ENCODE results near the gene OLFML3.

OLFML3 gene

DNA sequence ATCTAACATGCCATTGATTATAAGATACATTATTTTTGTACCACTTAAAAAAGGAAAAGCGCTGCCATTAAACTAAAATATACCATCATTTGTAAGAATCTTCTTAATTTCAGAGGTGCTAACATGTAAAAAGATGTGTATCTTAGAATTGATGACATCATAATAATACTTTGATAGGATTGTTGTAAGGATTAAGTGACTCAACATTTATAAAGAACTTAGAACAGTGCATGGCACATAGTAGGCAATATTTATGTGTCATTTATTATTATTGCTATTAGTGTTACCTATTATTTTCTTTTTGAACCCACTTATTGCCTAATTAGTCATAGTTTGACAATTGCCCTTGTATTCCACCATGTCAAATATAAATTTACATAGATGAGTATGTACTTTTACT lies 28.4 kb upstream of the OLFML3 start:
- no peak for DNase-seq

DNA sequence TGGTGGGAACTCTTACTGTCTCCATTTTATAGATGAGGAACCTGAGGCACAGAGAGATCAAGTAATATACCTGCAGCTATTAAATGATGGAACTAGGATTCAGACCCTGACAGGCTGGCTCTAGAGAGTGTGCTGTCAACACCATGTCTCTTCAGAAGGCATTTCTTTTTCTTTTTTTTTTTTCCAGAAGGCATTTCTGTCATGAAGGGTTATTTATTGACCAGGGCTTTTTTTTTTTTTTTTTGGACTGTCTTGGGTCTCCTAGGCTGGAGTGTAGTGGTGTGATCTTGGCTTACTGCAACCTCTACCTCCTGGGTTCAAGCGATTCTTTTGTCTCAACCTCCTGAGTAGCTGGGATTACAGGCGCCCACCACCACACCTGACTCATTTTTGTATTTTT lies 27.6 kb upstream of the OLFML3 start:
- no peak for DNase-seq

DNA sequence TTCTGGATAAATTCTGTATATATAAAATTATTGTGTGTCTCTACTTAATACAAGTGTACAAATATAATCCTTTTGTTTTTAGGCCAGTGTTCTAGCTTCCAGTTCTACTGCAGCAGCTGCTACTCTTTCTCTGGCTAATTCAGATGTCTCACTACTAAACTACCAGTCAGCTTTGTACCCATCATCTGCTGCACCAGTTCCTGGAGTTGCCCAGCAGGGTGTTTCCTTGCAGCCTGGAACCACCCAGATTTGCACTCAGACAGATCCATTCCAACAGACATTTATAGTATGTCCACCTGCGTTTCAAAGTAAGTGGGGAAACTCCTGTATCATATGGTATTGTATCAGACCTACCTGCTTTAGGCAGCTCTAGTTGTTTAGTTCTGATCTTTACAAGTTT lies 21.3 kb upstream of the OLFML3 start:
- DNase-seq = no peak

DNA sequence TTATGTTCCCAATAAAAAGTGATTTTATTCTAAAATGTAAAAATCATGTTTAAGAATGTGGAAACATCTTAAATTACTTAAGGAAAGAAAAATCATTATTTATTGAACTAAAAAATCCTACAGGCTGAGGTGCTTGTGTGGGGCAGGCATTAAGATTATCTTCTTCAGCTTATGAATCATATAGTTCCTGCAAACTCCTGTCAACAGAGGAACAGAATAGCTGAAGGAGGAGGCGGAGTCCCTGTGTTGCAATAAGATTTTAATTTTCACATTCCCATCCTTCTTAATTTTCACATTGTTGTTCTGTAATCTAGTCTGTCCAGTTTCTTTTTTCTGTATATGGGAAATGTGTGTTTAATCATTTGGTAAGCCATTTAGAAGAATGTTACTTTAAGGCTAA lies 20.6 kb upstream of the OLFML3 start:
- DNase-seq = no peak

DNA sequence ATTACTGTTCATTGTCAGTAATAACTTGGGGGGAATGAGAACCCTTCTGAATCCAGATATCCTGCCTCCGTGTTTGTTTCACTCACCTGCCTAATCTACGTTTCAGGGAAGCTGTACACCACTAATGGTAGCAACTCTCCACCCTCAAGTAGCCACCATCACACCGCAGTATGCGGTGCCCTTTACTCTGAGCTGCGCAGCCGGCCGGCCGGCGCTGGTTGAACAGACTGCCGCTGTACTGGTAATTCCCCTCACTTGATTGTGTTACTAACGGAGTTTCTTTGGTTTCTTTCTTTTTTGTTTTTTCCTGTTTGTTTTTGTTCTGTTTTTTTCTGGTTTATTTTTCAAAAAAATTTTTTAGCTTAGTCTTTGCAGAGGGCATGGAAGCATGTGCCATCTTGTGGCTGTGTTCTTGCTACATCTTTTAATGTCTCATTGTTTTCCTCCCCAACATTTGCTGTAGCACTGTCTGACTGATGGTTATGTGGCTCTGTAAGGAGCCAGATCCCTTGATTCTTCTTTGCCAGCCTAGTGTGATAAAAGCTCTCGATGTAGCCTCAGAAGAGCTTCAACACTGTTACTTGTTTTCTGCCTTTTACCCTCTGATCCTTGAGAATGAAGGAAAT lies 15.9 kb upstream of the OLFML3 start:
- no peak for DNase-seq

DNA sequence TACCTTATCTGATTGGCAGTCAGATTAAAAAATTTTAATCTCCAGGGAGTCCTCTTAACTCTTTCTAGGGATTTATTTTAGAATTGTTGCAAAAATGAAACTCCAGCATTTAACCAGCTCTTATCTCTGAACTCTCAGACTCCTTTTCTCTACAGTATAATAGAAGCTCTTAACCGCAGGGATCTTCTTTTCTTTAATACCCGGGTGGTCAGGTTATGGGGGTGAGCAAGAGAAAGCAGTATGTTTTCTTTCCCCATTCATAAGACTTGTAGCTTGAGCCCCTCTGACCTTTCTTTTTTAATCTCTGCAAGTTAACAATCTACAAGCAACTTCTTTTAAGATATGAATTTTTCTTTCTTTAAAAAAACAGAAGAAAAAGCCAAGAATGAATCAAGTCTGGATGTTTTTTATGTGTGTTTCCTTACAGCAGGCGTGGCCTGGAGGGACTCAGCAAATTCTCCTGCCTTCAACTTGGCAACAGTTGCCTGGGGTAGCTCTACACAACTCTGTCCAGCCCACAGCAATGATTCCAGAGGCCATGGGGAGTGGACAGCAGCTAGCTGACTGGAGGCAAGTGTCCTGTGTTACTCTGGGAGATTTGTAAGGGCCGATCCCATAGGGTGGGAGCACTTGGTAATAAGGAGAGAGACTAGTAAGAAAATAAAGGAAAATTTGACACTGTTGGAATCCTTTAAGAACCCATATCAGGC lies 13.4 kb upstream of the OLFML3 start:
- no peak for DNase-seq

DNA sequence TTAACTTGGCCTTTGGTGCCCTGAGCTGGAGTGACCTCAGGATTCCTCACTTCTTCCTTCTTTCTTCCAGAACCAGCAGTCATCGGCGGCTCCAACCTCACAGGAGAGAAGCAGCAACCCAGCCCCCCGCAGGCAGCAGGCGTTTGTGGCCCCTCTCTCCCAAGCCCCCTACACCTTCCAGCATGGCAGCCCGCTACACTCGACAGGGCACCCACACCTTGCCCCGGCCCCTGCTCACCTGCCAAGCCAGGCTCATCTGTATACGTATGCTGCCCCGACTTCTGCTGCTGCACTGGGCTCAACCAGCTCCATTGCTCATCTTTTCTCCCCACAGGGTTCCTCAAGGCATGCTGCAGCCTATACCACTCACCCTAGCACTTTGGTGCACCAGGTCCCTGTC lies 6.3 kb upstream of the OLFML3 start:
- DNase-seq = no peak

DNA sequence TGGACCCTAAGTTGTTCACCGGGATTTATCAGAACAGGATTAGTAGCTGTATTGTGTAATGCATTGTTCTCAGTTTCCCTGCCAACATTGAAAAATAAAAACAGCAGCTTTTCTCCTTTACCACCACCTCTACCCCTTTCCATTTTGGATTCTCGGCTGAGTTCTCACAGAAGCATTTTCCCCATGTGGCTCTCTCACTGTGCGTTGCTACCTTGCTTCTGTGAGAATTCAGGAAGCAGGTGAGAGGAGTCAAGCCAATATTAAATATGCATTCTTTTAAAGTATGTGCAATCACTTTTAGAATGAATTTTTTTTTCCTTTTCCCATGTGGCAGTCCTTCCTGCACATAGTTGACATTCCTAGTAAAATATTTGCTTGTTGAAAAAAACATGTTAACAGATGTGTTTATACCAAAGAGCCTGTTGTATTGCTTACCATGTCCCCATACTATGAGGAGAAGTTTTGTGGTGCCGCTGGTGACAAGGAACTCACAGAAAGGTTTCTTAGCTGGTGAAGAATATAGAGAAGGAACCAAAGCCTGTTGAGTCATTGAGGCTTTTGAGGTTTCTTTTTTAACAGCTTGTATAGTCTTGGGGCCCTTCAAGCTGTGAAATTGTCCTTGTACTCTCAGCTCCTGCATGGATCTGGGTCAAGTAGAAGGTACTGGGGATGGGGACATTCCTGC lies 3.9 kb upstream of the OLFML3 start:
- DNase-seq = no peak

DNA sequence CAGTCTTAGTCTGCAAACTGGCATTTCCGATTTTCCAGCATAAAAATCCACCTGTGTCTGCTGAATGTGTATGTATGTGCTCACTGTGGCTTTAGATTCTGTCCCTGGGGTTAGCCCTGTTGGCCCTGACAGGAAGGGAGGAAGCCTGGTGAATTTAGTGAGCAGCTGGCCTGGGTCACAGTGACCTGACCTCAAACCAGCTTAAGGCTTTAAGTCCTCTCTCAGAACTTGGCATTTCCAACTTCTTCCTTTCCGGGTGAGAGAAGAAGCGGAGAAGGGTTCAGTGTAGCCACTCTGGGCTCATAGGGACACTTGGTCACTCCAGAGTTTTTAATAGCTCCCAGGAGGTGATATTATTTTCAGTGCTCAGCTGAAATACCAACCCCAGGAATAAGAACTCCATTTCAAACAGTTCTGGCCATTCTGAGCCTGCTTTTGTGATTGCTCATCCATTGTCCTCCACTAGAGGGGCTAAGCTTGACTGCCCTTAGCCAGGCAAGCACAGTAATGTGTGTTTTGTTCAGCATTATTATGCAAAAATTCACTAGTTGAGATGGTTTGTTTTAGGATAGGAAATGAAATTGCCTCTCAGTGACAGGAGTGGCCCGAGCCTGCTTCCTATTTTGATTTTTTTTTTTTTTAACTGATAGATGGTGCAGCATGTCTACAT lies 2.5 kb upstream of the OLFML3 start:
- DNase-seq = no peak

DNA sequence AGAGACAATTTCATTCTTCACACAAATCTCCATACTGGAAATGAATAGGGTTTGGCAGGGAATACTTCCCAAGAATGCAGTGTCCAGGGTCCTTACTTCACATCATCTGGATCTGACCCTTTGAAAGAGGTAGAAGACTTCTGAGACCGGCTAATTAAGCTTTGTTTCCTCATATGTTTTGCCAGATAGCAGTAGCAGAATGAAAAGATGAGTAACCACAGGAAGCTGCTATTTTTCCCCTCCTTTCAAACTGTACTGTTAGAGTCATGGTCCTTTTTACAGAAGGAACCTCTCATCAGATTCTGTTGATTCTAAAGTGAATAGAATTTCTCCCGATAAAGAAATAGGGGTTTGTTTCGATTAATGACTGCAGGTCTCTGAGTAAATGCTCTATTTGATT lies 1.4 kb upstream of the OLFML3 start:
- DNase-seq = no peak

DNA sequence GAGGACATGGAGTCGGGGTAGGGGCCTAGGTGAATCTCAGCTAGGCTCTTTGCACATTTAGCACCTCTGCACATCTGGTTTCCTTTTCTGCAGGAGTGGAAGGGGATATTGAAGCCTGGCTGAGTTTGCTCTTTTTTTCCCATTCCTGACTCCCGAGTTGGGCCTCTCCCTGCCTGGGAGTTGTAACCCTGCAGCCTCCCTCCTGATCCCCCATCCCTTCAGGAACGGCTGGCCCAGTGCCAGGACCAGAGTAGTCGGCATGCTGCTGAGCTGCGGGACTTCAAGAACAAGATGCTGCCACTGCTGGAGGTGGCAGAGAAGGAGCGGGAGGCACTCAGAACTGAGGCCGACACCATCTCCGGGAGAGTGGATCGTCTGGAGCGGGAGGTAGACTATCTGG lies 836 bp downstream of the OLFML3 start:
- peak; percentile 87 for DNase-seq

DNA sequence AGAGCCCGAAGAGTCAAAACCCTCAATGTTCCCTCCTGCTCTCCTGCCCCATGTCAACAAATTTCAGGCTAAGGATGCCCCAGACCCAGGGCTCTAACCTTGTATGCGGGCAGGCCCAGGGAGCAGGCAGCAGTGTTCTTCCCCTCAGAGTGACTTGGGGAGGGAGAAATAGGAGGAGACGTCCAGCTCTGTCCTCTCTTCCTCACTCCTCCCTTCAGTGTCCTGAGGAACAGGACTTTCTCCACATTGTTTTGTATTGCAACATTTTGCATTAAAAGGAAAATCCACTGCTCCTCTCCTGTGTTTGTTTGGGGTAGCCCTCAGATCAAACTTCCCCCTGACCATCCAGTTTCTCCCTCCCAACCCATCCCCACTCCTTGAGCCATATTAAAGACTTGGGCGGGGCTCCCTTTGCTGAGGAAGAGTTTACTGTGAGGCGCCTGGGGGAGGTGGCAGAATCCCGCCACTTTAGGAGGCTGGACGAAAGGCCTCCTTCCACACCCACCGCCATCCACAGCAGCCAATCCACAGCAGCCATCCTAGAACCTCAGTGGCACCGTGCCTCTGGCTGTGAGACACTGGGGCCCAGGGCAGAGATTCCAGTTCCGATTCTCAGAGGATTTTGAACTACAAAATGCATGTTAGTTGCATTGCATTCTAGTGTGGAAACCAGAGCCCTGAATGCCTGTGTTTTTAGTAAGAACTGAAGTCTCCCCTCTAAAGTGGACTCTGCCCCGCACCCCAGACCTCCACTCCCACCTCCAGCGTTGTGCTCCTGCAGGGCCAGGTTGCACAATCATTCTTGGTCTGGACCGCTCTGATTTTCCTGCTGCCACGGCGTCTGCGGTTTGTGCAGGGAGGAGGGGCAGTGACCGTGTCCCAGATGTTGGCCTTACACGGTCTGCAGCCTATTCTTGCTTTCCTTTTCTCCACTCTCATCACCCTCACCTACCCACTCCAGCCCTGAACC lies 3.0 kb downstream of the OLFML3 start:
- peak; percentile 87 for DNase-seq

DNA sequence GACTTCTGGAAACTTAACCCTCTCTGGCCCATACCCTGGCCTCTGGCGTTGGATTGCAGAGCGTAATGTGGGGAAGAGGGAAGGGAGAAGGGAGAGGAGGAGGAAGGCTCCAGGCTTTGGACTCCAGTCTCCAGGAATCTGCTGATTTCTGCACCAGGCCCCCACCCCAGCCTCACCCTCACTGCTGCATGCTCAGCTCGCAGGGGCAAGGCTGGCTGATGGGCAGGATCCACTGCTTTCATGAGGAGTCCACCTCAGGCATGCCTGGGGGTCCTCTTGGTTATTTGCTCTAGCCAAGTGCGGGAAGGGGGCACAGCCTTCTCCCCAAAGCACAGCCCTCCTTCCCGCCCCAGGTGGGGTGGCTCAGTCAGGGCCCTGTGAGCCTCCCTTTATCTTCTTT lies 3.7 kb downstream of the OLFML3 start:
- no peak for DNase-seq

DNA sequence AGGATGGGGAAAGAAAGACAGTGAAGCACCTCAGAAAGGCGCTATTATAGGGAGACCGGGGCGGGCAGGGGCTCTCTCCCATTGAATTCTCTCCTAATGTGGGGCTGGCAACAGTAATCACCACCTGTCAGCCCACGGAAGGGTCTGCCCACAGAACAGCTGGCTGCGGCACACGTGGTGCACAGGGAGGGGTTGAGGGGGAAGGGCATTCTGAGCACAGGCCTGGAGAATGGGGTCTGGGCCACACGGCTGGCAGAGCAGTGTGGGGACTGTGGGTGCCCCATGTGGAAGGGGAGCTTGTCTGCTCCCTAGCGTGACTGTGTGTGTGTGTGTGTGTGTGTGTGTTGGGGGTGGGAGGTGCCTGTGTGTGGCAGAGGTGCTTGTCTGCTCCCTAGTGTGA lies 4.1 kb downstream of the OLFML3 start:
- DNase-seq = peak; percentile 58

DNA sequence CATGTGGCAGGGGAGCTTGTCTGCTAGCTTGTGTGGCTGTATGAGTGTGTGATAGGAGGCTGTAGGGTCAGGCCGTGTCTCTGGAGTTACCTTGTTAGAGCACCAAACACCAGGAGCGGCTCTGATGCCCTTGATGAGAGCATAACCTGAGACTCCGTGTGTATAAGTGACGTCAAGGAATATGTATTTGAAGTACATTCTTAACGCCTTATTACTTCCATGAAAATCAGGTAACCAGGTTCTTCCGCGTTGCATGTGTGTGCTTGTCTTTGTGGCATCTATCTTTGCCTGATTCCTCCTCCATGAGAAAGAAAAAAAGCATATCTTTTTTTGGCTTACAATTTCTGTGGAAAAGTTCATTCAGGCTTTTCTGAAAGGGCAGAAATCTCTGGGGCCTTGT lies 4.6 kb downstream of the OLFML3 start:
- DNase-seq = no peak

DNA sequence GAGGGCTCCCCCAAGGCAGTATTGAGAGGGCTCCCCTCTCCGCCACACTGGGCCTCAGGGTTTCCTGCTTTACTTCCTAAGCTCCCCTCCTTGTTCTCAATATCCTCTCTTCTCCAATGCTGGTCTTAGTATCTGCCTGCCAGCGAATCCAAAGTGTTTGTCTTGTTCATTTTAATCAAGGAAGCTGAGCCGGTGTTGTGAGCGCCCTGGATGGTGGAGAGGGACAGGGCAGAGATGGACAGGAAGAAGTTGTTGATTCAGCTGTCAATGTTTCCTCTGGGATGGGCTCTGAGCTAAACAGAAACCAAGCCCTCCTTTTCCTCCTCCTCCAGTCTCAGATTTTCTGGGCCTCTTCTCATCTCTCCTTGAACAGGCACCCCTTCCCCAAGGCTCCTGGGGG lies 5.4 kb downstream of the OLFML3 start:
- no peak for DNase-seq

DNA sequence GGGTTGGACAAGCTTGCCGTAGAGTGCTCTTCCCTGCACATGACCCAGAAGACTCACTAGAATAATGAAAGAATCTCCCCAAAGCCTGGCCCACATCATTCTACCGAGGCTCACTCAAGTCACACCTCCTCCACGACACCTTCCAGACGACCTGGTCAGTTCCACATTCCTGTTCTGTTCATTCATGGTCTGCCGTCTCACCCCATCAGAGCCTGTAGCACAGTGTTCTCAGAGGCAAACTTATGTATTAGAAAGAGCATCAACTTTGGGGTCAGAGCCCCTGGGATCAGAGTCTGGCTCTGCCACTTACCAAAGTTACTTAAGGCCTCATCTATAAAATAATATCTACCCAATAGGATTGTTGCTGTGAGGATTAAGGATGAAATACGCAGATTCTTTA lies 7.5 kb downstream of the OLFML3 start:
- DNase-seq = no peak

DNA sequence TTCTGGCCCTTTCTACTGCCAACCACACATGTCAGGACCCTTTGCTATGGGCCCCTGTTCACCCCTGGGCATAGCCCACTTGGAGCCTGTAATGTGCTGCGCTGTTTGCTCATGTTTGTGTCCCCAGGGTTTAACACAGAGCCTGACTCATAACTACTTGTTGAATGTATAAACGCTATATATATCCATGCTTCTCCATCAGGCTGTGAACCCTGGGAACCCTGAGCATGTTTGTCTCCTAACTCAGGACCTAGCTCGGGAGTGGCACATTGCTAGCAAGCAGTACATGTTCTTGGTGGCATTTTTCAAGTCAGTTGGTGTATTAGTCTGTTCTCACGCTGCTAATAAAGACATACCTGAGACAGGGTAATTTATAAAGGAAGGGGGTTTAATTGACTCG lies 8.0 kb downstream of the OLFML3 start:
- no peak for DNase-seq

DNA sequence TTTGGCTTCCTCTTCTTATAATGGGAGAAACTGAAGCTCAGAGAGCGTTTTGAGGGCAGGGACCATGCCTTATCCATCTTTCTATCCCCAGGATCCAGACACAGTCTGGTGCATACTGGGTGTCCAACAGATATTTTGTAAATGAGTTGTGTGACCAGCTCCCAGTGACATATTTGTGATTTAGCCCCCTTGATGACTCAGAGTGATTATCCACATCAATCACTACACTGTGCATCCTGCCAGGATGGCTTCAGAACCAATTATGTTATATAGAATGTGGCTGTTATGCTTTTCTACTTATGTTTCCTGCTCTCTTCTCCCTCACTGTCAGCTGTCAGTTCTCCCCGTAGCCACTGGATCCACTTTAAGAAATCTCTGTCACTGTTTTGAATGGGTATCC lies 11.3 kb downstream of the OLFML3 start:
- DNase-seq = no peak

DNA sequence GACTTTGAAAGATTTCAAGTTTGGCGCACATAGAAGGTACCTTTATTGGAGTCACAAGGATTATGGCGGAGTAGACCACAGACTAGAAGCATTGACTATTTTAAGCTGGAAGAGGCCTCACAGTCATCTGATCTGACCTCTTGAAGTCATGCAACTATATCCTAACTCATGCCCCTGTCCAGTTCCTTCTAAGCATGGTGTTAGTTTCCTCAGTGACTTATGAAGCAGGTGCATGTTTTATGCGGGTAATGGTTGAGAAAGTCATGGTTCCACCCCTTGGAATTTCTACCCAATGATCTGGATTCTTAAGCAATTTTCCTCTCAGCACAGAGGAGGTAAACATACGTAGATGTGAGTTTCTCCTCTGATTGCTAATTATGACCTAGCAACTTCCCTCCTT lies 11.7 kb downstream of the OLFML3 start:
- DNase-seq = no peak

DNA sequence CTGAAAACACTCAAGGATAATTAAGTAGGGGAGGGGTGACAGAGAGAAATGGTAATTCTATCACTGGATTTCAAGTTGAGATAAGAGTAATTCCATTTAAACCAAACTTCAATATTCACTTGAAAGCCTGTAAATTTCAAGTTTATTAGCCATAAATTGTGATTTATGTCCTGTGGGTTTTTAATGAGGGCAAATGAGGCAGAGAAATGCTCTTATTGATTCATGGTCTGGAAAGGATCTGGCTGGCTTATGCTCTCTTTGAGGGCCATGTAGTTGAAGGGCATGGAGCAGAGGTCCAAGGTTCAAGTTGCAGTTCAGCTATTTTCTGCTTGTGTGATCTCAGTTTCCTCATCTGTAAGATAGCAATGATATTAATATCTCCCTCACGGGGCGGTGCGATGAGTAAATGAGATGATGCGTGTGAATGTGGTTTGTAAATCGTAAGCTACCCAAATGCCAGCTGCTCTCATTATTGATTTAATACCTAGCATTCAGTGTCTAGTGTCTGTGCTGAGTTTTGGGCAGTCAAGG lies 12.3 kb downstream of the OLFML3 start:
- no peak for DNase-seq

DNA sequence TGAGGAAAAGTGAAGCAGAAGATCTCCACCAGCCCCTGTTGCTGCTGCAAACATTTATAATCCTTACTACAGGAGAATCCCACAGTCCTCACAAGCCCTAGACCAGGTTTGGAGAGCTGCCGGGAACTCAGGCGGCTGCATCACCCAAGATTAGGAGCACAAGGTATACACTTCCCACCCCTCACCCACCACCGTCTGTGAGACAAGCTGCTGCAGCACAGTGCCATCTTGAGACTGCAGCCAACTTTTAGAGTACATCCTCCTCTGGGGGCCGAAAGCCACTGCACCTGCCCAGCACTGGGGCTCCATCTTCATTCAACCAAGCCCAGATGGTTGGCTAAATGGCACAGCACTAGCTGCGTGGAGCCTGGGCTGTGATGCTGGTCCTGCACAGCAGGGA lies 13.8 kb downstream of the OLFML3 start:
- DNase-seq = no peak

All from right forelimb (tissue), 1 donor.